Measurements from ENCODE around the gene PLOD3. TPM values are rescaled to one million over a fixed set of nuclear protein-coding genes. Genes with fewer than 3 reads are reported as not detected.
"Not testable (repeated sequence)": the region's sequence is repeated elsewhere in the genome, so short reads cannot be mapped to it uniquely, and the experiment has no call there.

PLOD3 gene
- total RNA-seq, 1 donor from 2014 or later = 165 TPM

DNA sequence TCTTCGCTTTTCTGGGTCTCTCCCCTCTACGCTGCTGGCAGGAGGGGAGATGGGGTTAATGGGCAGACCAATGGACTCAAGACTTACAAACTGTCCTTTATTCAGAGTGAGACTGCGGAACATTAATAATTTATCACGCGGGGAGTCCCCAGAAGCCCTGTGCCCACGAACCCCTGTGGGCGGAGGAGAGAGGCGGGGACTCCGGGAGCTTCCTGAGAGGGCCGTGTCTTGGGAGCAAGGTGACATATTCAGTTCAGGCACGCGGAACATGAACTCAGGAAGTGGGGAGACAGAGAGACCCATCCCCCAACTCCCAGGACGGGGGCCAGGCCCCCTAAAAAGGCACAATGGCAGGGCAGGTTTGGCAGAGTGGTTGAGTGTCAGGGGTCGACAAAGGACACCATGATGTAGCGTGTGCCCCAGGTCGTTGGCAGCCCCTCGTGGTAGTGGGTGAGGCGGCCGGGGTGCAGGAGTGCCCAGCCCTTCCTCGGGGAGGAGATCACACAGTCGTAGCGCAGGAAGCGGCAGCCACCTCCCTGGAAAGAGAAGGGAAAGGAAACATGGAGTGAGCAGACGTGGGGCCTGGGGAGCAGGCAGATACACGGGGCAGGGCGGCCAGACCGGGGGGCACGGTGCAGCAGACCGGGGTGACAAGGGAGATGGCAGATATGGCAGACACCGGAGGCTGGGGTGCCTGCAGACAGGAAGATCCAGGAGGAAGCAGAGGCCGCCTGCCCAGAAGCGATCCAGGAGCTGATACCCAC, 11.3 kb downstream of the PLOD3 start:
- intact Hi-C loops (cut with DNase I) = no loop called here
- TF ChIP-seq, protein P1, sequence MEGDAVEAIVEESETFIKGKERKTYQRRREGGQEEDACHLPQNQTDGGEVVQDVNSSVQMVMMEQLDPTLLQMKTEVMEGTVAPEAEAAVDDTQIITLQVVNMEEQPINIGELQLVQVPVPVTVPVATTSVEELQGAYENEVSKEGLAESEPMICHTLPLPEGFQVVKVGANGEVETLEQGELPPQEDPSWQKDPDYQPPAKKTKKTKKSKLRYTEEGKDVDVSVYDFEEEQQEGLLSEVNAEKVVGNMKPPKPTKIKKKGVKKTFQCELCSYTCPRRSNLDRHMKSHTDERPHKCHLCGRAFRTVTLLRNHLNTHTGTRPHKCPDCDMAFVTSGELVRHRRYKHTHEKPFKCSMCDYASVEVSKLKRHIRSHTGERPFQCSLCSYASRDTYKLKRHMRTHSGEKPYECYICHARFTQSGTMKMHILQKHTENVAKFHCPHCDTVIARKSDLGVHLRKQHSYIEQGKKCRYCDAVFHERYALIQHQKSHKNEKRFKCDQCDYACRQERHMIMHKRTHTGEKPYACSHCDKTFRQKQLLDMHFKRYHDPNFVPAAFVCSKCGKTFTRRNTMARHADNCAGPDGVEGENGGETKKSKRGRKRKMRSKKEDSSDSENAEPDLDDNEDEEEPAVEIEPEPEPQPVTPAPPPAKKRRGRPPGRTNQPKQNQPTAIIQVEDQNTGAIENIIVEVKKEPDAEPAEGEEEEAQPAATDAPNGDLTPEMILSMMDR (IDR thresholded peaks at IDR 0.05) = no peak
- H3K9me3 ChIP-seq = no peaks in the 10 kb centered on the region
- no peak overlapping the region for H3K27ac ChIP-seq
- H3K36me3 ChIP-seq = peaks cover 22 to 43% of the 10 kb centered on the region in 2 donors
- H3K27me3 ChIP-seq = peaks cover 8% of the 10 kb centered on the region
- peaks cover 2 to 5% of the 10 kb centered on the region in 2 donors for H3K4me1 ChIP-seq
- no peak for DNase-seq (ENCODE audit: low spot score in 2 of 2)
- H3K4me3 ChIP-seq = no peak overlapping the region

DNA sequence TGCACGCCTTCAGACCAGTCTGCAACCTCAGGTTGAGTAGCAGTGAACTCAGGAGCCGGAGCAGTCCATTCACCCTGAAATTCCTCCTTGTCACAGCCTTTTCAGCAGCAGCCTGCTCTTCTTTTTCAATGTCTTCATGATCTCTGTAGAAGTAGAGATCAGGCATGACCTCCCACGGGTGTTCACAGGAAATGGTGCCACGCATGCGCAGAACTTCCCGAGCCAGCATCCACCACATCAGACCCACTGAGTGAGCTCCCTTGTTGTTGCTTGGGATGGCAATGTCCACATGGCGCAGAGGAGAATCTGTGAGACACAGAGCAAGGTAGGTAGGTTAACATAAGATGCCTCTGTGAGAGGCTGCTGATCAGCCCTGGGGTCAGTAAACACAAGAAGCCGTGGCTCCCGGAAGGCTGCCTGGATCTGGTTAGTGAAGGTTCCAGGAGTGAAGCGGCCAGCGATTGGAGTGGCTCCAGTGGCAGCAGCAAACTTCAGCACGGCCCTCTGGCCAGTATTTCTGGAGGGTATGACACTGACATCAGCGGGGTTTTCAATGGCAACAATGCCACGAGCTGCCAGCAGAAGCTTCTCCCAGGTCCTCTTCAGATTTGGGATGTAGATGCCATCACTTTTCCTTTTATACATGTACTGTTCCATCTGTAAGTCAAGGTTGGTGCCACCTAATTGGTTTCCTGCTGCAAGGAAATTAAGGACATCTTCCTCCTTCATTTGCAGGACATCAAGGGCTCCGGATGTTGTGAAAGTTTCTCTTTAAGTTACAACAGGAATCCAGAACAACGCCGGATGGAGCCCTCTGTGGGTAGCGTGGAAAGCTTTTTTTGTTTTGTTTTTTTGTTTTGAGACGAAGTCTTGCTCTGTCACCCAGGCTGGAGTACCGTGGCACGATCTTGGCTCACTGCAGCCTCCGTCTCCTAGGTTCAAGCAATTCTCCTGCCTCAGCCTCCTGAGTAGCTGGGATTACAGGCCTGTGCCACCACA, 13.3 kb downstream of the PLOD3 start:
- intact Hi-C loops (cut with DNase I); H3K27ac ChIP-seq; H3K9me3 ChIP-seq; H3K4me3 ChIP-seq; H3K27me3 ChIP-seq; DNase-seq (ENCODE audit: low spot score in 2 of 2); H3K4me1 ChIP-seq: not testable (repeated sequence)
- peaks cover 7 to 24% of the 10 kb centered on the region in 2 donors for H3K36me3 ChIP-seq

DNA sequence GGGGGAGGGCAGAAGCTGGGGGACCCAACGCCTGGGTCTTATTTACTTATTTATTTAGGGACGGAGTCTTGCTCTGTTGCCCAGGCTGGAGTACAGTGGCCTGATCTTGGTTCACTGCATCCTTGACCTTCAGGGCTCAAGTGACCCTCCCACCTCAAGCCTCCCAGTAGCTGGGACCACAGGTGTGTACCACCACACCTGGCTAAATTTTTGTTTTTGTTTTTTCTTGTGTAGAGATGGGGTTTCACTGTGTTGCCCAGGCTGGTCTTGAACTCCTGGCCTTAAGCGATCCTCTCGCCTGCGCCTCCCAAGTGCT, 14.8 kb downstream of the PLOD3 start:
- H3K27ac ChIP-seq = no peak overlapping the region
- no peaks in the 10 kb centered on the region for H3K9me3 ChIP-seq
- peaks cover 8% of the 10 kb centered on the region for H3K27me3 ChIP-seq
- H3K4me1 ChIP-seq = peaks cover 2 to 5% of the 10 kb centered on the region in 2 donors
- TF ChIP-seq, protein P1 (IDR thresholded peaks at IDR 0.05) = no peak
- no peak for DNase-seq (ENCODE audit: low spot score in 2 of 2)
- peaks cover 0 to 13% of the 10 kb centered on the region in 2 donors for H3K36me3 ChIP-seq
- intact Hi-C loops (cut with DNase I) = no loop called here
- H3K4me3 ChIP-seq = no peak overlapping the region

DNA sequence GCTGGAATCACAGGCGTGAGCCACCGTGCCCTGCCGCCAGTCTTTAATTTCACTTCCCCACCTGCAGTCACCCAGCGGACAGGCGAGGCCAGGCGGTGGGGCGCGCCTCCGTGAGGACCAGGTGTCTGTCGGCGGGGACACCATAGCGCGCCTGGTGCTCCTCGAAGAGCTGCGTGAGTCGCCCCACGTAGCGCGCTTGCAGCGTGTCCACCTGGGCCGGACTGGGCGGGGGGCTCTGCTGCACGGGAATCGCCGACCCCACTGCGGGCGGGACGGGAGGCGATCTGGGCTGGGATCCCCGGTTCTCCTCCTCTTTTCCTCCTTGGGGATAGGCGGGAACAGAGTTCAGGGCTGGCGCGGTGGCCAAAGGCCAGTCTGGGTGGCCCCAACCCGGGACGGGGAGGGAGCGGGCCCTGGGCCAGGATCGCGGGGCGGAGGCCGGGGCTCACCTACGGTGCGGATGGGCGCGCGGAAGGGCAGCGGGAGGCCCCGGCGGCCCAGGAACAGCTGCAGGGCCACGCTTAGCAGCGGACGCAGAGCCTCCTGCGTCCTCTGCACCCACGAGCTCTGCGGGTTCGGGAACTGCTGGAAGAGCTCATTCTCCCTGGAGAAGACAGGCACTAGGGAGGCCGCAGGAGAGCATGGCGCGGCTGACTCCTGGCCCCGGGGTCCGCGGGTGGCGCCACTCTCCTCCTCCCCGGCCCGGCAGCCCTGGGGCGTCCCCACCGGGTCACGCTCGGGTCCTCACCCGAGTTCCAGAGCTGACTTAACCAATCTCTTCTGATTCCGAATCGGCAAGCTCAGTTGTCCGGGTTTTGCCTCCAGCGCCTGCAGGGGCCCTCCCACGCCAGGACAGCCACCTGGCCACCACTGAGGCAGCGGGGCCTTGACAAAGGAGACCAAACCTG, 15.4 kb downstream of the PLOD3 start:
- TF ChIP-seq, protein P1 (IDR thresholded peaks at IDR 0.05) = no peak
- Histone ChIP-seq H3K27ac (no peak overlapping the region), H3K36me3 (peaks cover 0 to 8% of the 10 kb centered on the region in 2 donors), H3K4me1 (peaks cover 2 to 5% of the 10 kb centered on the region in 2 donors), H3K27me3 (peaks cover 8% of the 10 kb centered on the region), H3K9me3 (no peaks in the 10 kb centered on the region), H3K4me3 (peak overlapping the region in 1 of 2 donors; percentile 10)
- no peak for DNase-seq (ENCODE audit: low spot score in 2 of 2)
- intact Hi-C loops (cut with DNase I) = no loop called here

DNA sequence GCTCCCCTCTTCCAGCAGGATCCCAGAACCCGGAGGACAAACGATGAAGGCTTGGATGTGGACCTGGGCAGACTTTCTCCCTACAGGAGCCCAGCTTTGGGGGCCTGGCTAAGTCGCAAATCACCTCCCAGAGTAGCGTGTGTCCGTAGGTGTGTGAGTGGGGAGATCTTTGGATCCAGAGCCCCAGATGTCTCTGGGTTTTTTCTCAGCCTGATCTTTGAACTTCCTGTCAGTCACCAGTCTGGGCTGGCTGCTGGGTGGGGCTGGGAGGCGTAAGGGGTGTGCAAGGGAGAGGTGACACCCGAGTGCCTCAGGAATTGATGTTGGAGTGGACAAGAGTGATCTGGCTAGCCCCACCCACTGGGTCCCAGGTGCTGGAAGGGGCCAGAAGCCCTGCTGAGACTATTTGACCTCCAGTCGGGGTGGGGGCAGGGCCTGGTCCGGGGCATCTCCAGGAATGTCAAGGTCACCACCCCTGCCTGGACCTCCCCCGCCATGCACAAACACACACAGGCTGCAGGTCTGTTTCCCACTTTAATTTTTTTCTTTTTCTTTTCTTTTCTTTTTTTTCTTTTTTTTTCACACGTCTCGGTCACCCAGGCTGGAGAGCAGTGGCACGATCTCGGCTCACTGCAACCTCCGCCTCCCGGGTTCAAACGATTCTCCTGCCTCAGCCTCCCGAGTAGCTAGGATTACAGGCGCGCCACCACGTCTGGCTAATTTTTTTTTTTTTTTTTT, 16.4 kb downstream of the PLOD3 start, which contains the start of gene MOGAT3:
Gene MOGAT3, minus strand, starts transcription at position 175 of the 738 bp plus-strand sequence. CDS start 182 bp downstream, outside the sequence.
- Histone ChIP-seq H3K4me1 (peaks cover 2 to 5% of the 10 kb centered on the region in 2 donors), H3K27me3 (peaks cover 8% of the 10 kb centered on the region), H3K27ac (no peak within 1 kb of the TSS), H3K9me3 (no peaks in the 10 kb centered on the region), H3K36me3 (no peaks in the 10 kb centered on the region), H3K4me3 (peak within 1 kb of the TSS in 1 of 2 donors; percentile 10)
- TF ChIP-seq, protein P1 (IDR thresholded peaks at IDR 0.05) = no peak
- intact Hi-C loops (cut with DNase I) = no loop called here
- no peak for DNase-seq (ENCODE audit: low spot score in 2 of 2)

Measured in ascending aorta (tissue), 2 donors.